ENCODE data around the gene PELI2.

DNA sequence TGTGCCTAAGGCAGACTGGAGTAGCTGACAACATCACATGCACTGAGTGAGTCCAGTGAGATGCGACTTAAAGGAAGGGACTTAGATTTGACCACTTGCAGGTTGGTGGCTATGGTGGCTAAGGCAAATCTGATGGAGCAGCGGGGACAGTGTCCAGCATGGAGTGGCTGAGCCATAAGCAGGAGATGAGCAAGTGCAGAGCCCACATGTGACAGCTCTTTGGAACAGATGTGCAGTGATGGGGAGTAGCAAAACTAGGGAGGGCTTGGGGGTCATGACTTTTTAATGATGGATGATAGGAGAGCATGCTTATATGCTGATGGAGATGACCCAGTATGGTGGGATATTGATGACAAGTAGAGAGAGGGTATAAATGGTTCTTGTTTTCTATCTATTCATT is 80.2 kb downstream of the PELI2 start:
- TF ChIP-seq, protein P1, sequence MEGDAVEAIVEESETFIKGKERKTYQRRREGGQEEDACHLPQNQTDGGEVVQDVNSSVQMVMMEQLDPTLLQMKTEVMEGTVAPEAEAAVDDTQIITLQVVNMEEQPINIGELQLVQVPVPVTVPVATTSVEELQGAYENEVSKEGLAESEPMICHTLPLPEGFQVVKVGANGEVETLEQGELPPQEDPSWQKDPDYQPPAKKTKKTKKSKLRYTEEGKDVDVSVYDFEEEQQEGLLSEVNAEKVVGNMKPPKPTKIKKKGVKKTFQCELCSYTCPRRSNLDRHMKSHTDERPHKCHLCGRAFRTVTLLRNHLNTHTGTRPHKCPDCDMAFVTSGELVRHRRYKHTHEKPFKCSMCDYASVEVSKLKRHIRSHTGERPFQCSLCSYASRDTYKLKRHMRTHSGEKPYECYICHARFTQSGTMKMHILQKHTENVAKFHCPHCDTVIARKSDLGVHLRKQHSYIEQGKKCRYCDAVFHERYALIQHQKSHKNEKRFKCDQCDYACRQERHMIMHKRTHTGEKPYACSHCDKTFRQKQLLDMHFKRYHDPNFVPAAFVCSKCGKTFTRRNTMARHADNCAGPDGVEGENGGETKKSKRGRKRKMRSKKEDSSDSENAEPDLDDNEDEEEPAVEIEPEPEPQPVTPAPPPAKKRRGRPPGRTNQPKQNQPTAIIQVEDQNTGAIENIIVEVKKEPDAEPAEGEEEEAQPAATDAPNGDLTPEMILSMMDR (conservative IDR thresholded peaks at IDR 0.05), result no peak
- no peak for TF ChIP-seq EZH2 (IDR thresholded peaks at IDR 0.05; ENCODE audit: low read depth)

Data from PC-9 (cell line).